ENCODE results near the gene PLCB4.

- no peak for TF ChIP-seq CTCF (IDR thresholded peaks at IDR 0.05)
- no peak for TF ChIP-seq POLR2A (IDR thresholded peaks at IDR 0.05)
- TF ChIP-seq POLR2AphosphoS5 (IDR thresholded peaks at IDR 0.05; ENCODE audit: insufficient read depth in 1 of 2, low read depth in 1 of 2): no peak
Observed at GRCh38 chr20:9518576-9519175, 449.8 kb downstream of the PLCB4 start.

Data from vagina (tissue), 2 donors.